Testis (tissue), 3 donors: ENCODE results near the gene COMTD1. TPM values are rescaled to one million over a fixed set of nuclear protein-coding genes. Genes with fewer than 3 reads are reported as not detected.

Experiments
- DNase-seq: peaks from one replicate; pipeline ENCODE4 v3.0.0-alpha.2; 2019
- H3K27ac ChIP-seq, 2 donors: fragments of 200-600 bp; sonication (generic); one replicate each; pipeline ENCODE4 v1.5.1; 2019
- H3K27me3 ChIP-seq: fragments of 200-600 bp; sonication (generic); one replicate; pipeline ENCODE4 v1.5.1; 2019
- H3K36me3 ChIP-seq: fragments of 200-600 bp; sonication (generic); one replicate; pipeline ENCODE4 v1.5.1; 2017; ENCODE audit warnings: low read depth; ENCODE audit errors: missing control alignments
- H3K4me1 ChIP-seq: fragments of 200-600 bp; sonication (generic); one replicate; pipeline ENCODE4 v1.5.1; 2019
- H3K4me3 ChIP-seq, 2 donors: fragments of 200-600 bp; sonication (generic); one replicate each; pipeline ENCODE4 v1.5.1; 2017 to 2019
- H3K9me3 ChIP-seq: fragments of 200-600 bp; sonication (generic); one replicate; pipeline ENCODE4 v1.5.1; 2017
- POLR2A ChIP-seq: fragments of 450-650 bp; IDR thresholded peaks from one replicate; pipeline ENCODE4 v1.6.1; 2017; ENCODE audit warnings: antibody characterized with exemption, mild to moderate bottlenecking, moderate library complexity
- WGBS, 2 donors: methylation state at CpG; one replicate each; pipeline ENCODE4 v1.1.5; 2018; 5-methylcytosine and 5-hydroxymethylcytosine counted together
- intact Hi-C: fragments of 100-400 bp; cut with DNase I; formaldehyde crosslinking; loops from one replicate; pipeline ENCODE4 v1.15.1; 2023; ENCODE audit warnings: low total_unique reads
- polyA plus RNA-seq: library from polyadenylated mRNA; stranded (reverse); fragments of 350-450 nt; fragmentation: Illumina TruSeq; extraction: RNeasy Lipid Tissue Mini Kit (QIAGEN cat#74804); gene quantifications from one replicate; pipeline ENCODE4 v1.2.3, GENCODE V29; 2014; ENCODE audit warnings: low read depth, low replicate concordance; ENCODE audit not compliant: insufficient read depth
- total RNA-seq, 2 donors: library from RNA; depleted of rRNA; stranded (reverse); fragments of >200 nt; gene quantifications; one replicate each; pipeline ENCODE4 v1.2.3, GENCODE V29; 2016
- TF ChIP-seq, protein P1 (sequence below), 3 experiments: fragments of 450-650 bp in 2 of 3; fragments of 200-600 bp in 1 of 3; sonication (generic) in 1 of 3; IDR thresholded peaks; one replicate each; pipeline ENCODE4 v1.5.1; 2016 to 2019; ENCODE audit warnings: antibody characterized with exemption in 3 of 3, mild to moderate bottlenecking in 2 of 3, moderate library complexity in 1 of 3

The COMTD1 gene
- total and polyA plus RNA-seq, 3 donors from 2014 or later = 8.1 to 22.8 (median 18.8) TPM

DNA sequence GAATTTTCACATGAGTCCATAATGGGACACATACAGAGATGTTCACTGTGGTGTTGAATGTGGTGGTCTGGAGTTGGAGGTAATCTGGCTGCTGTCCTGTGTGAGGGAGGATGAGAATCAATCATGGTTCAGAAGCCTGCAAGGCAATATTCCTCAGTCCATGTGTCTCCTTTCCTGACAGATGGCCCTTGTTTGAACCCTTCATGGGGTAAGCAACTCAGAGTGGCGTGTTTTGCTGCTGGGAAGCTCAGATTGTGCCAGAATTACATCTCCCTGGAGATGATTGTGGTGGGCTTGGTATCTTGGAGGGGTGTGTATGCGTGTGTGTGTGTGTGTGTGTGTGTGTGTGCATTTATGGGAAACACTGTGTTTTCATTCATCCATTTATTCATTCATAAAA, 44.5 kb upstream of the COMTD1 start:
- 90 to 94% methylated on average over 2 of the region's 2 CpGs for WGBS, 2 donors
- H3K36me3 ChIP-seq = no peaks in the 10 kb centered on the region
- no peaks in the 10 kb centered on the region for H3K27me3 ChIP-seq
- no peaks in the 10 kb centered on the region for H3K9me3 ChIP-seq
- H3K27ac ChIP-seq = no peak overlapping the region
- no peak for TF ChIP-seq POLR2A
- TF ChIP-seq, protein P1, sequence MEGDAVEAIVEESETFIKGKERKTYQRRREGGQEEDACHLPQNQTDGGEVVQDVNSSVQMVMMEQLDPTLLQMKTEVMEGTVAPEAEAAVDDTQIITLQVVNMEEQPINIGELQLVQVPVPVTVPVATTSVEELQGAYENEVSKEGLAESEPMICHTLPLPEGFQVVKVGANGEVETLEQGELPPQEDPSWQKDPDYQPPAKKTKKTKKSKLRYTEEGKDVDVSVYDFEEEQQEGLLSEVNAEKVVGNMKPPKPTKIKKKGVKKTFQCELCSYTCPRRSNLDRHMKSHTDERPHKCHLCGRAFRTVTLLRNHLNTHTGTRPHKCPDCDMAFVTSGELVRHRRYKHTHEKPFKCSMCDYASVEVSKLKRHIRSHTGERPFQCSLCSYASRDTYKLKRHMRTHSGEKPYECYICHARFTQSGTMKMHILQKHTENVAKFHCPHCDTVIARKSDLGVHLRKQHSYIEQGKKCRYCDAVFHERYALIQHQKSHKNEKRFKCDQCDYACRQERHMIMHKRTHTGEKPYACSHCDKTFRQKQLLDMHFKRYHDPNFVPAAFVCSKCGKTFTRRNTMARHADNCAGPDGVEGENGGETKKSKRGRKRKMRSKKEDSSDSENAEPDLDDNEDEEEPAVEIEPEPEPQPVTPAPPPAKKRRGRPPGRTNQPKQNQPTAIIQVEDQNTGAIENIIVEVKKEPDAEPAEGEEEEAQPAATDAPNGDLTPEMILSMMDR (IDR thresholded peaks at IDR 0.05) = no peak
- peaks cover 5% of the 10 kb centered on the region for H3K4me1 ChIP-seq
- no peak overlapping the region for H3K4me3 ChIP-seq
- DNase-seq = no peak
- intact Hi-C loops = no loop called here

DNA sequence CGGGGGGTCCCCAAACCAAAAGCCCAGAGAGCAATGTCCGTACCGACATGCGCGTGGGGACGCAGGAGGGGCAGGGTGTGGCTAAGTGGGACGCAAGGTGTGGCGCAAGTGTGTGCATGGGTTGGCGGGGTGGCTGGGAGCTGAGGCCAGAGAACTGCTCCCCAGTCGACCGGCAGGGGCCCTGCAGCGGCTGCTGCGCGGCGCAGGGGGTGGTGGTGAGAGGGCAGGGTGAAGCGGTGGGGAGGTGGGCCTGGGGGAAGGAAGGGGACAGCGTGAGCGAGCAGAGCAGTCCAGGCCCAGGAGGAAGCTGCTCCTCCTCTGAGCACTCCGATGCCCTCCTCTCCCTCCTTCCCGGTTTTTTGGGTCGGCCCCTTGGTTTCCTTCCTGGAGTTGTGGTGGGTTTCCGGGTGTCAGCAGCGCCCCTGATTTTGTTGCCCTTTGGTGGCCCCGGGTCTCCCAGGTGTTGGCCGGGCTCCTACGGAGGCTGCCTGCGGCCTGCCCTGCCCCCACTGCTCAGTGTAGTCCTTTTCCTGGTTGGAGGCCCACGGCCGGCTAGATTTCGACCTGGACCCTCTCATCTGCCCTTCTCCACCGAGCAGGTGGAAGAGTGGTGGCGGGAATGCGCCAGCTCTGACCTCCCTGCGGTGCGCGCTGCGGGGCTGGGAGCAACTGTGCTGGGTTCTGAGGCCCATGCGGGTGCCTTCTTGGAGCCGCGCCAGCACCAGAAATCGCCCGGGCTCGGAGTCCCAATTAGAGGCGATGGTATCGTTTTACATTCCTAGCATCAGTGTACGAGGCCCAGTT, 40.5 kb upstream of the COMTD1 start:
- Histone ChIP-seq H3K4me1 (no peaks in the 10 kb centered on the region), H3K27me3 (no peaks in the 10 kb centered on the region), H3K4me3 (peak overlapping the region; percentile 37 to 39), H3K9me3 (no peaks in the 10 kb centered on the region), H3K27ac (no peak overlapping the region), H3K36me3 (no peaks in the 10 kb centered on the region)
- TF ChIP-seq, protein P1 (IDR thresholded peaks at IDR 0.05) = no peak
- TF ChIP-seq POLR2A = no peak
- DNase-seq = no peak
- intact Hi-C loops = no loop called here
- WGBS, 2 donors = 41 to 57% methylated on average over 36 to 45 of the region's 46 CpGs

DNA sequence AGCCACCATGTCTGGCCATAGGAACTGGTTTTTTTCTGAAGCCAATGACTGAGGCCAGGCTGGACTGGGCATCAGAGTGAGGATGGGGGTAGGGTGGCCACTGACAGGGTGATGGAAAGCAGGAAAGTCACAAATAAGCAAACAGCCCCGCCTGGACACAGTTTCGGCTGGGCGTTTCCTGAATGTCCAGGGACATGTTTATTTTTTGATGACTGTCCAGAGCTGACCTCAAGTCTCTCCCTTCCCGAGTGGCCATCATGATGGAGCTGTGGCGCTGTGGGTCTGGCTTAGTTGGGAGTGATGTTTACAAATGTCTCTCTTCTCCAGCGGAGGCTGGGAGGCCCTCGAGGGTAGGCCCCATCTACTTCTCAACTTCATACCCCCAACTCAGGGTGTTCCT, 37.1 kb upstream of the COMTD1 start:
- H3K4me3 ChIP-seq = no peak overlapping the region
- H3K36me3 ChIP-seq = no peaks in the 10 kb centered on the region
- no peaks in the 10 kb centered on the region for H3K27me3 ChIP-seq
- no peak for DNase-seq
- intact Hi-C loops = no loop called here
- 47 to 69% methylated on average over 7 of the region's 7 CpGs for WGBS, 2 donors
- TF ChIP-seq, protein P1 (IDR thresholded peaks at IDR 0.05) = no peak
- TF ChIP-seq POLR2A = no peak
- no peaks in the 10 kb centered on the region for H3K4me1 ChIP-seq
- H3K27ac ChIP-seq = no peak overlapping the region
- no peaks in the 10 kb centered on the region for H3K9me3 ChIP-seq

DNA sequence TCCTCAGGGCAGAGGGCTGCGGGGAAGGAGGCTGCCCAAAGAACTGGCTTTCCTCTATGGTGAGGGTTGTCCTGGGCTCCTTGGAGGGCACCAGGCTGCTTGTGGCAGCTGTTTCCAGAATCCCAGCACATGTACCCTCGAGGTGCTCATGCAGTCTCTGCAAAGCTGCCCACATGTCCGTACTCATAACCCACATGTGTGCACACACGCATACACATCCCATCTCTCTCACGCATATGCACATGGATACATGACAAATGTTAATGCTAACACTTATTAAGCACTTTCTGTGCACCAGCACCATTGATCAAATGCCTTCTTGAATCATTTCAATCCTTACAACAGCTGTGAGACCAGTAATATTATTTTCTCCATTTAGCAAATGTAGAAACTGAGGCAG, 36.3 kb upstream of the COMTD1 start:
- no peak for DNase-seq
- Histone ChIP-seq H3K36me3 (no peaks in the 10 kb centered on the region), H3K27me3 (no peaks in the 10 kb centered on the region), H3K4me1 (no peaks in the 10 kb centered on the region), H3K4me3 (no peak overlapping the region), H3K27ac (no peak overlapping the region), H3K9me3 (no peaks in the 10 kb centered on the region)
- 93 to 97% methylated on average over 5 of the region's 5 CpGs for WGBS, 2 donors
- intact Hi-C loops = no loop called here
- TF ChIP-seq, protein P1 (IDR thresholded peaks at IDR 0.05) = no peak
- TF ChIP-seq POLR2A = no peak

DNA sequence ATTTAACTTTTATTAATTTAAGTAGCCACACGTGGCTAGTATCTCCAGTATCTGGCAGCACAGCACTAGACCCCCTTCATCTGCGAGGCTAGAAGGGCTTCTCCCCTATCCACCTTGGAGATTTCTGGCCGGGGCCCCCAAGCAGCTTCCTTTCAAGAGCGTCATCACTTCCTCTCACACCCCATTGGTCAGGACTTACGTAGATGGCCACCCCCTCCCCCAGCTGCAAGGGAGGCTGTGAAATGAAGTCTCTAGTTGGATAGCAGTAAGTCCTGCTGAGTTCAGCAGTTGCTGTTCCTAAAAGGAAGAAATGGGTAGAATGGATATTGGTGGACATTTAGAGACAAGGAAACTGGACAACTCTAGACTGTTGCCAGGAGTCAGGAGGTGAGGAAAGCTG, 33.8 kb upstream of the COMTD1 start:
- intact Hi-C loops = no loop called here
- 69 to 76% methylated on average over 5 of the region's 5 CpGs for WGBS, 2 donors

More for the DNA sequence above, 33.8 kb upstream of the COMTD1 start:
- no peaks in the 10 kb centered on the region for H3K27me3 ChIP-seq
- H3K9me3 ChIP-seq = no peaks in the 10 kb centered on the region
- H3K4me1 ChIP-seq = no peaks in the 10 kb centered on the region
- H3K36me3 ChIP-seq = no peaks in the 10 kb centered on the region
- H3K27ac ChIP-seq = no peak overlapping the region
- DNase-seq = peak; percentile 57
- H3K4me3 ChIP-seq = no peak overlapping the region
- TF ChIP-seq, protein P1 (IDR thresholded peaks at IDR 0.05) = no peak
- TF ChIP-seq POLR2A = no peak
